Lower leg skin (tissue), 4 donors: ENCODE data around the gene TUSC2. TPM values are rescaled to one million over a fixed set of nuclear protein-coding genes. Genes with fewer than 3 reads are reported as not detected.

Experiments used
- DNase-seq, 2 donors: peaks; one replicate each; pipeline ENCODE4 v3.0.0-alpha.2; 2019; ENCODE audit warnings: low spot score in 2 of 2
- H3K4me3 ChIP-seq: fragments of 200-600 bp; sonication (generic); 2 replicates; pipeline ENCODE4 v1.5.1; 2017; ENCODE audit warnings: mild to moderate bottlenecking, low read depth; ENCODE audit not compliant: poor library complexity, severe bottlenecking
- CTCF ChIP-seq, 3 donors: fragments of 450-650 bp; IDR thresholded peaks; one replicate each; pipeline ENCODE4 v1.5.1; 2016; ENCODE audit warnings: antibody characterized with exemption in 3 of 3, mild to moderate bottlenecking in 3 of 3, moderate library complexity in 2 of 3
- POLR2A ChIP-seq, 2 donors: fragments of 450-650 bp; IDR thresholded peaks; one replicate each; pipeline ENCODE4 v1.6.1; 2016 to 2017; ENCODE audit warnings: antibody characterized with exemption in 2 of 2, mild to moderate bottlenecking in 1 of 2, moderate library complexity in 1 of 2
- WGBS, 2 donors: methylation state at CpG; one replicate each; pipeline ENCODE4 v1.1.5; 2018; 5-methylcytosine and 5-hydroxymethylcytosine counted together
- intact Hi-C: fragments of 100-400 bp; cut with DNase I; formaldehyde crosslinking; loops from one replicate; pipeline ENCODE4 v1.15.0; 2023; ENCODE audit warnings: low total_unique reads
- total RNA-seq, 4 donors: library from RNA; depleted of rRNA; stranded (reverse); fragments of >200 nt; gene quantifications; one replicate each; pipeline ENCODE4 v1.1.0, GENCODE V29; 2016

TUSC2 gene
- total RNA-seq, 4 donors from 2014 or later = 13.1 to 24.2 (median 18.0) TPM

GRCh38 chr3:50364573-50365079, 36.6 kb upstream of the TUSC2 start:
- no peak for TF ChIP-seq CTCF (IDR thresholded peaks at IDR 0.05)

DNA sequence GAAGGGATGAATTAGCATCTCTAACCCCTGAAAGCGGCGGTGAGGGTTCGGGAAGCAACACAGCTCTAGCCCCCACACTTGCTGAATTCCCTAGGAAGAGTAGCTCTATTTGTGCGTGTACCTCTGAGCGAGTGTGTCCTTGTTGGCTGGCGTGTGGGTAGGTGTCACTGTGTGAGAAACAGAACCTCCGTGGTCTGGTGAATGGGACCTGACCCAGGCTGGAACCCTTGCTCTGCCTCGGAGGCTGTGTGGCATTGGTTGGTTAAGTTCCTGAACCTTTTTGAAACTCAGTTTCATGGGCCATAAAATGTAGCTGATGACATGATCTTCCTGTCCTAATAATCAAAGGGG, 31.7 kb upstream of the TUSC2 start:
- WGBS, 2 donors = 22 to 29% methylated on average over 8 of the region's 8 CpGs
- H3K4me3 ChIP-seq = no peak overlapping the region
- intact Hi-C loops = no loop called here
- TF ChIP-seq POLR2A (IDR thresholded peaks at IDR 0.05) (no peak), CTCF (IDR thresholded peaks at IDR 0.05) (no peak)
- no peak for DNase-seq

More at GRCh38 chr3:50364573-50365079, 36.6 kb upstream of the TUSC2 start:
- DNase-seq = no peak
- H3K4me3 ChIP-seq = peak overlapping the region; percentile 0
- 12 to 17% methylated on average over 15 to 42 of the region's 48 CpGs for WGBS, 2 donors
- intact Hi-C loops = no loop called here

DNA sequence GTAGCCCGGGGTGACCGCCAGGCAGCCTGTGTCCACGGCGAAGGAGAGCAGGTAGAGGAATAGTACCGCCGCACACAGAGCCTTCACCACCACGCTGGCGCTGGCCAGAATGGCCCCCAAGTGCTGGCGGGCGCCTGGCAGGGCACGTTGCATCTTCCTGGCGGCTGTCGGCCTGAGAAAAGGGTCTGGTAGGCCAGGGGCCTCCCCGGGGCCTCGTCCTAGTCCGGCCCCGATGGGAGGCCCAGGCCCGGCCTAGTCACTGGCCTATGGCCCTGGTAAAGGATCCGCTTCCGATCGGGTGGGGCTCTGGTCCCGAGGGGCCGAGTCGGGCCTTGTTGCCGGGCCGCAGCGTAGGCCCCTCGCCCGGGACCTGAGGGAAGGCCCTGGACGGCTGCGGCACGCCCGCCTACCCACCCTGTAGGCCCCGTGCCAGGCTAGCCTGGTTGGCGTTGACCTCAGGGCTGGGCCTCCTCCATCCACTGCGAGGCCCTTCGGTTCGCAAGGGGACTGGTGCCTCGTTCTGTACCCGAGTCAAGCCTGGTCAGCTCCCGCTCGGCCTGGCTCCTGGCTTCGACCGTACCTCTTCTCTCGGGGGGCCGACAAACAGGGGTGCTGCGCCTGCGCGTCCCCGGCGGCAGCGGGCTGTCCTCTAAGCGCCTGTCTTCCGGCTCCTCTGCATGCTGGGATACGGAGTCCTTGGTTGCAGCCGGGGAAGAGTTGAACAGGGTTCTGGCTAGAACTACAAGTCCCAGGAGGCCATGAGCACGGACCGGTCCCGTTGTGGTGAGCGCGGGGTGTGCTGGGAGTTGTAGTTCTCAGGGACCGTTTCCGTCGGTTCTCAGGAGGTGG, 31.1 kb upstream of the TUSC2 start, which contains the start of gene TMEM115:
TSS of gene TMEM115 (minus strand) at position 611 of the 849 bp plus-strand sequence. CDS start at position 153, 458 bp downstream.
- peak within 1 kb of the TSS; percentile 66 for H3K4me3 ChIP-seq
- TF ChIP-seq POLR2A (IDR thresholded peaks at IDR 0.05) = peak in 1 of 2 donors; percentile 6
- no peak for TF ChIP-seq CTCF (IDR thresholded peaks at IDR 0.05)
- WGBS, 2 donors = 0% methylated on average over 34 to 42 of the region's 64 CpGs
- DNase-seq = peak; percentile 99
- intact Hi-C loops = no loop called here

- intact Hi-C loops = no loop called here
- no peak for TF ChIP-seq CTCF (IDR thresholded peaks at IDR 0.05)
- TF ChIP-seq POLR2A (IDR thresholded peaks at IDR 0.05) = no peak
- no peak for DNase-seq
- peak overlapping the region; percentile 66 for H3K4me3 ChIP-seq
- 23 to 37% methylated on average over 23 to 24 of the region's 24 CpGs for WGBS, 2 donors
Observed at GRCh38 chr3:50358355-50358910, 30.4 kb upstream of the TUSC2 start.

GRCh38 chr3:50357481-50357880, 29.5 kb upstream of the TUSC2 start:
- intact Hi-C loops = no loop called here
- 71% methylated on average over 1 of the region's 1 CpG for WGBS, 2 donors
- no peak for TF ChIP-seq POLR2A (IDR thresholded peaks at IDR 0.05)
- TF ChIP-seq CTCF (IDR thresholded peaks at IDR 0.05) = no peak
- no peak overlapping the region for H3K4me3 ChIP-seq
- DNase-seq = no peak
